H9 (cell line): ENCODE data around the gene HS2ST1. TPM values are rescaled to one million over a fixed set of nuclear protein-coding genes. Genes with fewer than 3 reads are reported as not detected.

Experiments
- DNase-seq: peaks from one replicate; pipeline ENCODE4 v3.0.0-alpha.2; 2017
- H2AFZ ChIP-seq: one replicate; pipeline ENCODE4 v1.6.1; 2013; ENCODE audit warnings: mild to moderate bottlenecking, low read length, control low read depth, moderate library complexity
- H2AK5ac ChIP-seq: 2 replicates; pipeline ENCODE4 v1.6.1; 2013; ENCODE audit warnings: low read length, control low read depth, mixed read lengths; ENCODE audit not compliant: insufficient read length
- H2BK120ac ChIP-seq: one replicate; pipeline ENCODE4 v1.6.1; 2013; ENCODE audit warnings: low read depth, mild to moderate bottlenecking, low read length, control low read depth, inconsistent platforms; ENCODE audit not compliant: poor library complexity, severe bottlenecking
- H2BK12ac ChIP-seq: 2 replicates; pipeline ENCODE4 v1.6.1; 2013; ENCODE audit warnings: low read length, control low read depth, mixed read lengths, low read depth; ENCODE audit not compliant: insufficient read length
- H2BK15ac ChIP-seq: 2 replicates; pipeline ENCODE4 v1.6.1; 2013; ENCODE audit warnings: low read depth, low read length, control low read depth
- H2BK20ac ChIP-seq: one replicate; pipeline ENCODE4 v1.6.1; 2013; ENCODE audit warnings: low read depth, mild to moderate bottlenecking, low read length, control low read depth, inconsistent platforms; ENCODE audit not compliant: poor library complexity, severe bottlenecking
- H2BK5ac ChIP-seq: 2 replicates; pipeline ENCODE4 v1.6.1; 2013; ENCODE audit warnings: low read length, control low read depth, mixed read lengths; ENCODE audit not compliant: insufficient read length
- H3K14ac ChIP-seq: 2 replicates; pipeline ENCODE4 v1.6.1; 2013; ENCODE audit warnings: low read length, control low read depth; ENCODE audit not compliant: insufficient read depth
- H3K18ac ChIP-seq: 2 replicates; pipeline ENCODE4 v1.6.1; 2013; ENCODE audit warnings: low read depth, mild to moderate bottlenecking, mixed read lengths, low read length, control low read depth; ENCODE audit not compliant: insufficient read length
- H3K23ac ChIP-seq: 2 replicates; pipeline ENCODE4 v1.6.1; 2013; ENCODE audit warnings: low read length, control low read depth, mixed read lengths, low read depth; ENCODE audit not compliant: insufficient read length
- H3K23me2 ChIP-seq: 2 replicates; pipeline ENCODE4 v1.6.1; 2013; ENCODE audit warnings: low read depth, mild to moderate bottlenecking, mixed read lengths, low read length, control low read depth; ENCODE audit not compliant: insufficient read length, poor library complexity, severe bottlenecking
- H3K27ac ChIP-seq: 2 replicates; pipeline ENCODE4 v1.5.1; 2013; ENCODE audit warnings: low read length, control low read depth, mixed read lengths, low read depth; ENCODE audit not compliant: insufficient read length
- H3K27me3 ChIP-seq: 2 replicates; pipeline ENCODE4 v1.6.1; 2013; ENCODE audit warnings: low read length, control low read depth, inconsistent platforms; ENCODE audit not compliant: insufficient read depth
- H3K4ac ChIP-seq: 2 replicates; pipeline ENCODE4 v1.6.1; 2013; ENCODE audit warnings: low read depth, mild to moderate bottlenecking, control low read depth, inconsistent platforms, low read length, moderate library complexity
- H3K4me1 ChIP-seq: 2 replicates; pipeline ENCODE4 v1.6.1; 2013; ENCODE audit warnings: low read length, control low read depth, inconsistent platforms; ENCODE audit not compliant: insufficient read depth
- H3K4me2 ChIP-seq: 2 replicates; pipeline ENCODE4 v1.6.1; 2013; ENCODE audit warnings: low read length, control low read depth, mixed read lengths; ENCODE audit not compliant: insufficient read length, insufficient read depth
- H3K56ac ChIP-seq: 2 replicates; pipeline ENCODE4 v1.6.1; 2013; ENCODE audit warnings: low read depth, mild to moderate bottlenecking, mixed read lengths, low read length, control low read depth; ENCODE audit not compliant: insufficient read length
- H3K79me1 ChIP-seq: 2 replicates; pipeline ENCODE4 v1.6.1; 2013; ENCODE audit warnings: low read depth, mild to moderate bottlenecking, moderate library complexity, low read length, control low read depth, inconsistent platforms; ENCODE audit not compliant: insufficient read depth, poor library complexity, severe bottlenecking
- H3K79me2 ChIP-seq: 2 replicates; pipeline ENCODE4 v1.6.1; 2013; ENCODE audit warnings: low read length, control low read depth, inconsistent platforms; ENCODE audit not compliant: insufficient read depth
- H3K9ac ChIP-seq: 2 replicates; pipeline ENCODE4 v1.6.1; 2013; ENCODE audit warnings: low read length, control low read depth, mixed read lengths; ENCODE audit not compliant: insufficient read length; ENCODE audit errors: extremely low read depth
- H3K9me3 ChIP-seq: one replicate; pipeline ENCODE4 v1.6.1; 2013; ENCODE audit warnings: low read depth, low read length, inconsistent platforms; ENCODE audit not compliant: control insufficient read depth
- H3T11ph ChIP-seq: one replicate; pipeline ENCODE4 v1.6.1; 2013; ENCODE audit warnings: mild to moderate bottlenecking, low read length, control low read depth, inconsistent platforms
- H4K20me1 ChIP-seq: one replicate; pipeline ENCODE4 v1.6.1; 2013; ENCODE audit not compliant: control insufficient read depth, insufficient read length, insufficient read depth
- H4K5ac ChIP-seq: 2 replicates; pipeline ENCODE4 v1.6.1; 2013; ENCODE audit warnings: low read depth, mild to moderate bottlenecking, mixed read lengths, low read length, control low read depth; ENCODE audit not compliant: insufficient read length
- H4K8ac ChIP-seq: replicated peaks from 2 replicates; pipeline ENCODE4 v1.6.1; 2013; ENCODE audit warnings: low read length, control low read depth, mixed read lengths, low read depth; ENCODE audit not compliant: insufficient read length
- H4K91ac ChIP-seq: 2 replicates; pipeline ENCODE4 v1.6.1; 2013; ENCODE audit warnings: low read depth, mild to moderate bottlenecking, moderate library complexity, mixed read lengths, low read length, control low read depth; ENCODE audit not compliant: insufficient read length
- H3K27ac Mint-ChIP-seq, 3 experiments: 2 replicates in 2 of 3; 3 replicates in 1 of 3; pipeline ENCODE4 v1.8.0; 2020 to 2021; ENCODE audit warnings: mixed read lengths in 3 of 3, mild to moderate bottlenecking in 1 of 3, moderate library complexity in 1 of 3
- H3K27me3 Mint-ChIP-seq: 2 replicates; pipeline ENCODE4 v1.8.0; 2021; ENCODE audit warnings: low read depth, mild to moderate bottlenecking, moderate library complexity, mixed read lengths
- H3K36me3 Mint-ChIP-seq, 3 experiments: 2 replicates in 2 of 3; 3 replicates in 1 of 3; pipeline ENCODE4 v1.8.0; 2020 to 2021; ENCODE audit warnings: low read depth in 3 of 3, mixed read lengths in 3 of 3; ENCODE audit not compliant: insufficient read depth in 1 of 3
- H3K4me1 Mint-ChIP-seq, 2 experiments: 2 replicates each; pipeline ENCODE4 v1.8.0; 2020; ENCODE audit warnings: mixed read lengths in 2 of 2
- H3K4me3 Mint-ChIP-seq, 2 experiments: 2 replicates in 1 of 2; 3 replicates in 1 of 2; pipeline ENCODE4 v1.8.0; 2020 to 2021; ENCODE audit warnings: mild to moderate bottlenecking in 2 of 2, mixed read lengths in 2 of 2, moderate library complexity in 1 of 2
- H3K9me3 Mint-ChIP-seq, 2 experiments: 2 replicates in 1 of 2; 3 replicates in 1 of 2; pipeline ENCODE4 v1.8.0; 2020; ENCODE audit warnings: mild to moderate bottlenecking in 2 of 2, mixed read lengths in 2 of 2, moderate library complexity in 1 of 2
- CTCF ChIP-seq: fragments of 200-600 bp; sonication (generic); conservative IDR thresholded peaks from 3 replicates; pipeline ENCODE4 v1.8.0; 2021; ENCODE audit warnings: antibody characterized with exemption, mild to moderate bottlenecking
- WGBS: extraction: QIAGEN DNeasy Blood & Tissue Kit; methylation state at CpG from one replicate; pipeline ENCODE4 v1.1.7; 2013; ENCODE audit warnings: missing lambda C conversion rate, low lambda C conversion rate, mixed read lengths; ENCODE audit not compliant: insufficient read length; ENCODE audit errors: extremely low coverage; 5-methylcytosine and 5-hydroxymethylcytosine counted together
- total RNA-seq: library from RNA; stranded (reverse); gene quantifications from 2 replicates; pipeline ENCODE4 v1.2.1, GENCODE V29; 2021

HS2ST1 gene
- total RNA-seq, 1 experiment from 2014 or later, result 20.1 TPM

GRCh38 chr1:87017998-87018672 is 103.7 kb downstream of the HS2ST1 start:
- no peak overlapping the region for H3T11ph ChIP-seq
- no peak overlapping the region for H4K8ac ChIP-seq
- no peaks in the 10 kb centered on the region for H3K23me2 ChIP-seq
- no peak overlapping the region for H2BK15ac ChIP-seq
- no peaks in the 10 kb centered on the region for H3K4me1 ChIP-seq
- peaks cover 16 to 17% of the 10 kb centered on the region in 2 experiments for H3K9me3 Mint-ChIP-seq
- no peak overlapping the region for H3K27ac ChIP-seq
- no peaks in the 10 kb centered on the region for H3K27me3 ChIP-seq
- H2BK12ac ChIP-seq, result no peak overlapping the region
- H3K9me3 ChIP-seq, result peaks cover 7% of the 10 kb centered on the region
- H2BK20ac ChIP-seq, result no peak overlapping the region
- WGBS, result no CpG with 5 or more reads among the region's 4 CpGs
- no peak for TF ChIP-seq CTCF
- no peak overlapping the region for H3K9ac ChIP-seq
- no peak overlapping the region for H2BK5ac ChIP-seq
- H3K36me3 Mint-ChIP-seq, result peaks cover 12 to 18% (median 18%) of the 10 kb centered on the region in 3 experiments
- no peak overlapping the region for H2AFZ ChIP-seq
- no peak overlapping the region for H3K4me2 ChIP-seq
- no peak overlapping the region for H3K14ac ChIP-seq
- peak overlapping the region in 1 of 3 experiments; percentile 66; a peak in 2 of 7 replicates for H3K27ac Mint-ChIP-seq
- no peak overlapping the region for H3K4me3 Mint-ChIP-seq
- DNase-seq, result no peak
- no peaks in the 10 kb centered on the region; the same call in 1 of the 2 replicates for H3K27me3 Mint-ChIP-seq
- no peak overlapping the region for H2AK5ac ChIP-seq
- H3K79me1 ChIP-seq, result no peaks in the 10 kb centered on the region
- no peak overlapping the region for H4K91ac ChIP-seq
- H3K4ac ChIP-seq, result no peak overlapping the region
- H3K23ac ChIP-seq, result no peak overlapping the region
- H2BK120ac ChIP-seq, result no peak overlapping the region
- H3K18ac ChIP-seq, result no peak overlapping the region
- H4K20me1 ChIP-seq, result no peaks in the 10 kb centered on the region
- peaks cover 12 to 23% of the 10 kb centered on the region in 2 experiments for H3K4me1 Mint-ChIP-seq
- H3K56ac ChIP-seq, result no peak overlapping the region
- H4K5ac ChIP-seq, result no peak overlapping the region
- H3K79me2 ChIP-seq, result peaks cover 2% of the 10 kb centered on the region; the same call in 1 of the 2 replicates
